Activated naive CD8-positive, alpha-beta T cell treated with anti-CD3 and anti-CD28 coated beads, Interleukin-2, amount 50 U/mL, for 24 hours (primary cell): ENCODE measurements around the gene EPHB6.

ENCODE experiments used
- ATAC-seq: fragments of 150-1000 bp; cut with Tn5 transposase; one replicate; pipeline ENCODE4 v1.10.0; 2021
- DNase-seq: peaks from one replicate; pipeline ENCODE4 v3.0.0; 2021
- H3K27ac Mint-ChIP-seq: one replicate; pipeline ENCODE4 v1.8.0; 2021; ENCODE audit warnings: mild to moderate bottlenecking, mixed read lengths
- H3K27me3 Mint-ChIP-seq: one replicate; pipeline ENCODE4 v1.8.0; 2021; ENCODE audit warnings: mixed read lengths
- H3K36me3 Mint-ChIP-seq: one replicate; pipeline ENCODE4 v1.8.0; 2021; ENCODE audit warnings: low read depth, mixed read lengths
- H3K4me1 Mint-ChIP-seq: one replicate; pipeline ENCODE4 v1.8.0; 2021; ENCODE audit warnings: mixed read lengths
- H3K4me3 Mint-ChIP-seq: one replicate; pipeline ENCODE4 v1.8.0; 2021; ENCODE audit warnings: mild to moderate bottlenecking, moderate library complexity, mixed read lengths
- H3K9me3 Mint-ChIP-seq: one replicate; pipeline ENCODE4 v1.8.0; 2021; ENCODE audit warnings: mixed read lengths

The EPHB6 gene

GRCh38 chr7:142874837-142875236 is 20.0 kb downstream of the EPHB6 start:
- H3K4me3 Mint-ChIP-seq = no peak overlapping the region
- H3K36me3 Mint-ChIP-seq = no peaks in the 10 kb centered on the region
- H3K27me3 Mint-ChIP-seq = no peaks in the 10 kb centered on the region
- DNase-seq = no peak
- no peak overlapping the region for H3K27ac Mint-ChIP-seq
- ATAC-seq = no peak
- H3K4me1 Mint-ChIP-seq = no peaks in the 10 kb centered on the region
- H3K9me3 Mint-ChIP-seq = no peaks in the 10 kb centered on the region

GRCh38 chr7:142875456-142875855 is 20.6 kb downstream of the EPHB6 start:
- Mint-ChIP-seq H3K9me3 (no peaks in the 10 kb centered on the region), H3K4me3 (no peak overlapping the region), H3K27ac (no peak overlapping the region), H3K27me3 (no peaks in the 10 kb centered on the region), H3K4me1 (no peaks in the 10 kb centered on the region), H3K36me3 (no peaks in the 10 kb centered on the region)
- ATAC-seq = no peak
- no peak for DNase-seq

- no peaks in the 10 kb centered on the region for H3K36me3 Mint-ChIP-seq
- no peak overlapping the region for H3K4me3 Mint-ChIP-seq
- no peak overlapping the region for H3K27ac Mint-ChIP-seq
- no peak for ATAC-seq
- no peaks in the 10 kb centered on the region for H3K9me3 Mint-ChIP-seq
- H3K4me1 Mint-ChIP-seq = no peaks in the 10 kb centered on the region
- H3K27me3 Mint-ChIP-seq = no peaks in the 10 kb centered on the region
- no peak for DNase-seq
Measured at GRCh38 chr7:142876236-142876960, 21.5 kb downstream of the EPHB6 start.

GRCh38 chr7:142876991-142877910 is 22.4 kb downstream of the EPHB6 start:
- DNase-seq = no peak
- H3K27me3 Mint-ChIP-seq = no peaks in the 10 kb centered on the region
- H3K4me3 Mint-ChIP-seq = no peak overlapping the region
- H3K9me3 Mint-ChIP-seq = no peaks in the 10 kb centered on the region
- no peak overlapping the region for H3K27ac Mint-ChIP-seq
- no peaks in the 10 kb centered on the region for H3K4me1 Mint-ChIP-seq
- ATAC-seq = no peak
- H3K36me3 Mint-ChIP-seq = no peaks in the 10 kb centered on the region

DNA sequence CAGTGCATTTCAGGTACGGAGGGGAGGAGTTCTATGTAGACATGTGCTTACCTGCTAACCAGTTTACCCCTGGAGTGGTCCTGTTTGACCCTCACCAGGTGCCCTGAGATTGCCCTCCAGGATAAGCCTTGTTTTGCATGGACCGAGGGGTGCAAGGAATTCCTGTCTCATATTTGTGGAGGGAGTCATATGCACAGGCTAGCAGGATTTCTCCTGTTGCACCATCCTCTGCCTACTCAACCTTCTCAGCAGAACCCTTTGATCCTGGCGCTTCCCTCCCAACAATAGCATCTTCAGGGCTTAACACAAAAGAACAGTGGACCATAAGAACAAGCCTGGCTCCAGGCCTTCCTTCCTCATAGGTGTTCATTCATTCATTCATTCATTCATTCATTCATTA is 23.4 kb downstream of the EPHB6 start:
- Mint-ChIP-seq H3K4me1 (no peaks in the 10 kb centered on the region), H3K27me3 (no peaks in the 10 kb centered on the region)
- ATAC-seq = no peak

DNA sequence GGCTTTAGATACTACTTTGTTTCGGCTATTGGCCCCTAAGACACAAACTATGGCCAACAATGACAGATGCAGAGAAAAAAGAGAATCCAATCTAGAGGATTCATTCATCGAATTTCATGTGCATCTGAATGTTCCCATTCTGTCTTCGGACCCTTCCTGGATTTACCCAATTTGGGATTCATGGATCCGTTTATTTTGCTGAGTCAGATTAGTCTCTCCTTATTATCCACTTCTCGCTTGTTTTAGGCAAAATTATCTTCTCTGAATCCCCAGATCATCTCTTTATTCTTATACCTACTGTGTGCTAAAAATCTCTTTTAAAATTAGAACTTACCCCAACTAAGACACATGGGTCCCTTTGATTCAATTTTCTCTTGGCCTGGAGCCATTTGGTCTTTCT is 24.2 kb downstream of the EPHB6 start:
- Mint-ChIP-seq H3K27me3 (no peaks in the 10 kb centered on the region), H3K4me3 (no peak overlapping the region), H3K36me3 (no peaks in the 10 kb centered on the region), H3K4me1 (no peaks in the 10 kb centered on the region), H3K9me3 (no peaks in the 10 kb centered on the region), H3K27ac (no peak overlapping the region)
- no peak for ATAC-seq
- no peak for DNase-seq

More for the DNA sequence above, 23.4 kb downstream of the EPHB6 start:
- DNase-seq = no peak
- H3K4me3 Mint-ChIP-seq = no peak overlapping the region
- H3K9me3 Mint-ChIP-seq = no peaks in the 10 kb centered on the region
- H3K36me3 Mint-ChIP-seq = no peaks in the 10 kb centered on the region
- no peak overlapping the region for H3K27ac Mint-ChIP-seq

DNA sequence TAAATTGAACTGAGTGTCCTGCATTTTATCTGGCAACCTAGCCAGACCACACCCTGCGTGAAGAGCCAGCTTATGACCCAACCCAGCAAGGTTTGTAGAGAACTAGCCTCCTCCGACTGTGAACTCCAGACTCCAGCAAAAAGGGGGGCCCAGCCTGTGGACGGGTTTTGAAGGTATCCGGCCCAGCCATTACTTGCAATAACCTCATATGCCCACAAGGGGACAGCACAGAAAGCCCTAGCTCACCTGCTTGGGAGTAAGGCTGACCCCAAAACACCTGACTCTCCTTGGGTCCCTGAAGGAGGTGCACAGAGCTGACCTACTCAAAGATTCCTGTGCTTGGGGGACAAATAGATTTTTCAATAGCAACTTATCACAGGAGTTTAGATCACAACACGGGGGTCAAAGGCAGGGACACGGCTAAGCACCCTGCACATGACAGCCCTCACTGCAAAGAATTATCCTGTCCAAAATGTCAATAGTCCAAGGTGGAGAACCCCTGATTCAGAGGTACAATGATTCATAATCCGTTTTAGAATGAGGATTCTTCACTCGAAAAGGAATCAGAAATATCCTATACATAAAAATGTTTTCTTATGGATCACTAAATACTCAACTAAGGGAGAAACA is 26.1 kb downstream of the EPHB6 start:
- Mint-ChIP-seq H3K27ac (no peak overlapping the region), H3K27me3 (no peaks in the 10 kb centered on the region), H3K4me3 (no peak overlapping the region), H3K36me3 (no peaks in the 10 kb centered on the region), H3K9me3 (no peaks in the 10 kb centered on the region), H3K4me1 (no peaks in the 10 kb centered on the region)
- DNase-seq (peak; percentile 45), ATAC-seq (peak; percentile 48)

DNA sequence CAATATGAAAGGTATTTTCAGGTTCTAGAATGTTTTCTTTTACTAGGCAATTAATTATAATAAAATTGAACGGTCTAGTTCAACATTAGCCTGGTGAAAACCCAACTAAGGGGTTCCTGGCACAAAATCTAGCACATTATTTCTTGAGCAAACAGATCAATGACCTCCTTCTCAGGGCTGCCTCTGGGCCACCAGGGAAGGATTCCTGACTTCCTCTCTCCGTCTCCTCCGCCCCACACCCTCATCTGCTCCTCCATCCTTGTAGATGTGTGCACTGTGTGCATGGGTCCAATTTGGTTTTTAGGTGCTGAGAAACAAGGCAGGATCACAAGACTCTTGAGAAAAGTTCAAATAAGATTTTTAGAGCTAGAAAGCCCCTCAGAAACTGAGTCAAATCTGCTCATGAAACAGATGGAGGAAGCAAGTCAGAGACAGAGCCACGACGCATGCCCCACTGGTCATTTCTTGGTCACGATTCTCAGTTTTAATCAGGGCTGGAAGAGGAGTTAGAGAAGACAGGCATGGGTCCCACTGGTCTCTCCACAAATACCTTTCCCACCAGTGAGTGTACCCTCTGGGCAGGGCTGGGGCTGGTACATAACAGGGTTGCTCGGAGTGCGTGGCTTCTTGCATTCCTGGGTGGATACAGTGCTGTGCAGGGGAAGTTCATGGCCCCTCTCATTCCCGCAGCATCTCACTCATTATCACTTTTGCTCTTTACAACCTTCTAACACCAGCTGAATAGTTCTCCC is 26.9 kb downstream of the EPHB6 start:
- DNase-seq (no peak), ATAC-seq (no peak)
- Mint-ChIP-seq H3K27ac (no peak overlapping the region), H3K36me3 (no peaks in the 10 kb centered on the region), H3K9me3 (no peaks in the 10 kb centered on the region), H3K4me1 (no peaks in the 10 kb centered on the region), H3K4me3 (no peak overlapping the region), H3K27me3 (no peaks in the 10 kb centered on the region)

GRCh38 chr7:142882338-142882678 is 27.4 kb downstream of the EPHB6 start:
- H3K27me3 Mint-ChIP-seq = no peaks in the 10 kb centered on the region
- H3K36me3 Mint-ChIP-seq = no peaks in the 10 kb centered on the region
- DNase-seq (no peak), ATAC-seq (no peak)
- H3K27ac Mint-ChIP-seq = no peak overlapping the region
- no peaks in the 10 kb centered on the region for H3K4me1 Mint-ChIP-seq
- H3K4me3 Mint-ChIP-seq = no peak overlapping the region
- H3K9me3 Mint-ChIP-seq = no peaks in the 10 kb centered on the region

GRCh38 chr7:142883145-142883544 is 28.3 kb downstream of the EPHB6 start:
- H3K4me1 Mint-ChIP-seq = no peaks in the 10 kb centered on the region
- DNase-seq (no peak), ATAC-seq (no peak)
- H3K4me3 Mint-ChIP-seq = no peak overlapping the region
- H3K27ac Mint-ChIP-seq = no peak overlapping the region
- no peaks in the 10 kb centered on the region for H3K9me3 Mint-ChIP-seq
- H3K27me3 Mint-ChIP-seq = no peaks in the 10 kb centered on the region
- H3K36me3 Mint-ChIP-seq = no peaks in the 10 kb centered on the region

GRCh38 chr7:142883571-142884285 is 28.9 kb downstream of the EPHB6 start:
- no peaks in the 10 kb centered on the region for H3K4me1 Mint-ChIP-seq
- H3K27me3 Mint-ChIP-seq = no peaks in the 10 kb centered on the region
- H3K27ac Mint-ChIP-seq = no peak overlapping the region
- DNase-seq (no peak), ATAC-seq (no peak)
- no peaks in the 10 kb centered on the region for H3K36me3 Mint-ChIP-seq
- no peak overlapping the region for H3K4me3 Mint-ChIP-seq
- no peaks in the 10 kb centered on the region for H3K9me3 Mint-ChIP-seq

GRCh38 chr7:142884286-142884640 is 29.4 kb downstream of the EPHB6 start:
- no peaks in the 10 kb centered on the region for H3K4me1 Mint-ChIP-seq
- no peak overlapping the region for H3K4me3 Mint-ChIP-seq
- H3K9me3 Mint-ChIP-seq = no peaks in the 10 kb centered on the region
- ATAC-seq (no peak), DNase-seq (no peak)
- H3K27ac Mint-ChIP-seq = no peak overlapping the region
- H3K36me3 Mint-ChIP-seq = no peaks in the 10 kb centered on the region
- H3K27me3 Mint-ChIP-seq = no peaks in the 10 kb centered on the region

GRCh38 chr7:142885311-142886230 is 30.7 kb downstream of the EPHB6 start, which contains the start of gene TRPV6:
Gene TRPV6 (minus strand): TSS chr7:142885745.
- ATAC-seq = no peak
- H3K9me3 Mint-ChIP-seq = no peaks in the 10 kb centered on the region
- H3K4me1 Mint-ChIP-seq = no peaks in the 10 kb centered on the region
- H3K4me3 Mint-ChIP-seq = no peak within 1 kb of the TSS
- H3K36me3 Mint-ChIP-seq = no peaks in the 10 kb centered on the region
- no peak for DNase-seq
- no peaks in the 10 kb centered on the region for H3K27me3 Mint-ChIP-seq
- no peak within 1 kb of the TSS for H3K27ac Mint-ChIP-seq
